Heart right ventricle (tissue), 16 donors: Measurements from ENCODE around the gene SLFN12L. TPM values are rescaled to one million over a fixed set of nuclear protein-coding genes. Genes with fewer than 3 reads are reported as not detected.
"Not testable (repeated sequence)": the region's sequence is repeated elsewhere in the genome, so short reads cannot be mapped to it uniquely, and the experiment has no call there.

Experiments used
- ATAC-seq, 8 donors: fragments of 200-7000 bp; cut with Tn5 transposase; one replicate each; pipeline ENCODE4 v1.9.1; 2020; ENCODE audit warnings: mild to moderate bottlenecking in 8 of 8, moderate library complexity in 8 of 8, moderate number of reproducible peaks in 1 of 8
- DNase-seq, 2 donors: peaks; one replicate each; pipeline ENCODE4 v3.0.0-alpha.2; 2020
- H3K27ac ChIP-seq, 10 donors: fragments of 200-600 bp; sonication (generic) in 2 of 10; one replicate each; pipeline versions ENCODE4 v1.5.0 to v1.8.0; 2020 to 2022; ENCODE audit warnings: mild to moderate bottlenecking in 3 of 10
- H3K27me3 ChIP-seq, 7 donors: fragments of 200-600 bp; one replicate each; pipeline ENCODE4 v1.8.0; 2021 to 2022; ENCODE audit warnings: mild to moderate bottlenecking in 2 of 7
- H3K36me3 ChIP-seq, 9 donors: fragments of 200-600 bp; sonication (generic) in 1 of 9; one replicate each; pipeline versions ENCODE4 v1.5.0 to v1.8.0; 2020 to 2022; ENCODE audit warnings: mild to moderate bottlenecking in 2 of 9
- H3K4me1 ChIP-seq, 9 donors: fragments of 200-600 bp; sonication (generic) in 1 of 9; one replicate each; pipeline versions ENCODE4 v1.5.0 to v1.8.0; 2020 to 2022; ENCODE audit warnings: mild to moderate bottlenecking in 4 of 9
- H3K4me3 ChIP-seq, 10 donors: fragments of 200-600 bp; sonication (generic) in 2 of 10; one replicate each; pipeline versions ENCODE4 v1.5.0 to v1.8.0; 2020 to 2022; ENCODE audit warnings: mild to moderate bottlenecking in 7 of 10, moderate library complexity in 2 of 10
- H3K9me3 ChIP-seq, 11 donors: fragments of 200-600 bp in 10 of 11; sonication (generic) in 2 of 11; one replicate each; pipeline versions ENCODE4 v1.5.0 to v1.8.0; 2013 to 2022; ENCODE audit warnings: mild to moderate bottlenecking in 2 of 11, control low read depth in 1 of 11, moderate library complexity in 1 of 11
- CTCF ChIP-seq, 9 donors: fragments of 200-600 bp; sonication (generic) in 2 of 9; IDR thresholded peaks; one replicate each; pipeline versions ENCODE4 v1.5.0 to v1.8.0; 2021 to 2022; ENCODE audit warnings: antibody characterized with exemption in 9 of 9, mild to moderate bottlenecking in 5 of 9, moderate library complexity in 1 of 9
- WGBS, 2 donors: extraction: QIAGEN DNeasy Blood & Tissue Kit; methylation state at CpG; one replicate each; pipeline ENCODE4 v1.1.7; 2013; ENCODE audit warnings: inconsistent platforms in 1 of 2; 5-methylcytosine and 5-hydroxymethylcytosine counted together
- intact Hi-C, 10 donors: fragments of 100-400 bp; cut with DNase I; formaldehyde crosslinking; loops; one replicate each; pipeline versions ENCODE4 v1.11.1 to v1.14.2; 2022
- polyA plus RNA-seq, 2 donors: library from polyadenylated mRNA; stranded (reverse); fragments of 200-250 nt; gene quantifications; one replicate each; pipeline ENCODE4 v1.2.3, GENCODE V29; 2013
- total RNA-seq, 10 donors: library from RNA; stranded (reverse); fragmentation: NEBNext Ultra II Directional in 3 of 10; extraction: Animal tissue kit (Norgen Biotek cat#: 25700) in 3 of 10; gene quantifications; one replicate each; pipeline versions ENCODE4 v1.2.1 to v1.2.4, GENCODE V29; 2021 to 2023
- donor health status: Arrhythmogenic right ventricular cardiomyopathy.
- donor health status: ischemic (EF 13 %, LVEDD 7.1; RV severe dilation, severe dysfunction).
- donor health status: healthy with polysubstance abuse.
- donor health status: DM: no; HTN: yes; CAD: no.
- donor health status: DM: no; HTN: no; CAD: no.
- donor health status: ischemic (EF 25% LVEDD 6.9; RV normal size, moderate dysfunction).
- donor health status: ischemic (EF 25% LVEDD 5.7; RV mildly dilated, moderate dysfunction).
- donor health status: healthy.
- donor health status: DM: yes; HTN: yes; CAD: no.
- donor health status: Ischemic cardiomyopathy.
- donor health status: ischemic (EF 35%, LVEDD 5.7; RV mildly dilated, moderate dysfunction).
- donor health status: nonischemic (EF 11% LVEDD 7.7; RV severe dilation, severe dysfunction).
- donor health status: DM: yes; HTN: yes; CAD: no.
- donor health status: PGD.
- donor health status: ischemic (EF 29% LVEDD 5.4; RV normal size, mild dysfunction).
- donor health status: nonischemic (EF 23%, LVEDD 6.1; RV moderate dilation, normal function).

The SLFN12L gene
- total and polyA plus RNA-seq, 12 donors, result 0.06 to 4.5 (median 0.68) TPM

- H3K9me3 ChIP-seq, result no peaks in the 10 kb centered on the region
- no peak for TF ChIP-seq CTCF (IDR thresholded peaks at IDR 0.05)
- WGBS, 2 donors, result 18 to 27% methylated on average over 15 of the region's 15 CpGs
- ATAC-seq, result peak in 1 of 8 donors; percentile 5
- H3K4me3 ChIP-seq, result peak overlapping the region; percentile 53 to 94 (median 80)
- peaks cover 6 to 35% (median 23%) of the 10 kb centered on the region in 9 donors for H3K4me1 ChIP-seq
- no peak for DNase-seq
- peaks cover 0 to 14% (median 0%) of the 10 kb centered on the region in 9 donors for H3K36me3 ChIP-seq
- peak overlapping the region in 9 of 10 donors; percentile 75 to 92 (median 90) for H3K27ac ChIP-seq
- intact Hi-C loops, result loop anchor here in 1 of 10 donors (1.0 kb wide), 1 partner anchor 8 kb away; no protein-coding TSS in a partner anchor
- no peaks in the 10 kb centered on the region for H3K27me3 ChIP-seq
Observed at GRCh38 chr17:35568561-35568960, 31.1 kb upstream of the SLFN12L start.

GRCh38 chr17:35566968-35567367, 29.5 kb upstream of the SLFN12L start:
- H3K27me3 ChIP-seq, result no peaks in the 10 kb centered on the region
- no peaks in the 10 kb centered on the region for H3K9me3 ChIP-seq
- peak overlapping the region in 2 of 10 donors; percentile 90 to 91 for H3K27ac ChIP-seq
- H3K36me3 ChIP-seq, result no peaks in the 10 kb centered on the region
- 62 to 70% methylated on average over 11 of the region's 11 CpGs for WGBS, 2 donors
- TF ChIP-seq CTCF (IDR thresholded peaks at IDR 0.05), result no peak
- peak overlapping the region in 8 of 10 donors; percentile 70 to 94 (median 80) for H3K4me3 ChIP-seq
- intact Hi-C loops, result no loop called here
- DNase-seq (no peak), ATAC-seq (no peak)
- peaks cover 6 to 35% (median 23%) of the 10 kb centered on the region in 9 donors for H3K4me1 ChIP-seq

- H3K4me3 ChIP-seq, H3K36me3 ChIP-seq, H3K9me3 ChIP-seq, ATAC-seq, intact Hi-C loops, H3K27ac ChIP-seq, DNase-seq, H3K4me1 ChIP-seq: not testable (repeated sequence)
- peaks cover 0 to 15% (median 6%) of the 10 kb centered on the region in 7 donors for H3K27me3 ChIP-seq
- WGBS, 2 donors, result 81 to 87% methylated on average over 15 to 16 of the region's 16 CpGs
Observed at GRCh38 chr17:35563181-35563580, 25.7 kb upstream of the SLFN12L start.

GRCh38 chr17:35560703-35561102, 23.2 kb upstream of the SLFN12L start, which contains the start of gene SLFN14:
SLFN14 (minus strand) TSS chr17:35560819; CDS start chr17:35558062, 2,757 bp downstream.
- ATAC-seq, result no peak
- Histone ChIP-seq H3K4me1 (peaks cover 0 to 4% (median 0%) of the 10 kb centered on the region in 9 donors), H3K27me3 (peaks cover 0 to 29% (median 10%) of the 10 kb centered on the region in 7 donors), H3K4me3 (no peak within 1 kb of the TSS), H3K36me3 (no peaks in the 10 kb centered on the region), H3K27ac (no peak within 1 kb of the TSS), H3K9me3 (no peaks in the 10 kb centered on the region)
- intact Hi-C loops, result no loop called here
- no peak for DNase-seq
- no peak for TF ChIP-seq CTCF (IDR thresholded peaks at IDR 0.05)
- WGBS, 2 donors, result 38 to 49% methylated on average over 3 of the region's 3 CpGs

- TF ChIP-seq CTCF (IDR thresholded peaks at IDR 0.05), result no peak
- no peak for DNase-seq
- Histone ChIP-seq H3K27me3 (peaks cover 0 to 36% (median 10%) of the 10 kb centered on the region in 7 donors), H3K9me3 (no peaks in the 10 kb centered on the region), H3K4me3 (no peak overlapping the region), H3K4me1 (peaks cover 0 to 4% (median 0%) of the 10 kb centered on the region in 9 donors), H3K27ac (no peak overlapping the region), H3K36me3 (no peaks in the 10 kb centered on the region)
- intact Hi-C loops, result loop anchor here in 1 of 10 donors (10.0 kb wide), 1 partner anchor 65 kb away; no protein-coding TSS in a partner anchor
- ATAC-seq, result no peak
- WGBS, 2 donors, result 57 to 61% methylated on average over 2 of the region's 2 CpGs
Observed at GRCh38 chr17:35559495-35560210, 22.2 kb upstream of the SLFN12L start.
